Suppressor macrophage (primary cell): Measurements from ENCODE around the gene GALNS.
"Not testable (repeated sequence)": the region's sequence is repeated elsewhere in the genome, so short reads cannot be mapped to it uniquely, and the experiment has no call there.

ENCODE experiments used
- DNase-seq, 4 experiments: peaks; one replicate each; pipeline ENCODE4 v3.0.0-alpha.2; 2020 to 2022
- total RNA-seq, 17 experiments: gene quantifications; one replicate each; lab custom pipeline; 2026; ENCODE audit warnings: mixed read lengths in 6 of 17, inconsistent platforms in 3 of 17; lab: John Stamatoyannopoulos, UW

Gene GALNS, protein sequence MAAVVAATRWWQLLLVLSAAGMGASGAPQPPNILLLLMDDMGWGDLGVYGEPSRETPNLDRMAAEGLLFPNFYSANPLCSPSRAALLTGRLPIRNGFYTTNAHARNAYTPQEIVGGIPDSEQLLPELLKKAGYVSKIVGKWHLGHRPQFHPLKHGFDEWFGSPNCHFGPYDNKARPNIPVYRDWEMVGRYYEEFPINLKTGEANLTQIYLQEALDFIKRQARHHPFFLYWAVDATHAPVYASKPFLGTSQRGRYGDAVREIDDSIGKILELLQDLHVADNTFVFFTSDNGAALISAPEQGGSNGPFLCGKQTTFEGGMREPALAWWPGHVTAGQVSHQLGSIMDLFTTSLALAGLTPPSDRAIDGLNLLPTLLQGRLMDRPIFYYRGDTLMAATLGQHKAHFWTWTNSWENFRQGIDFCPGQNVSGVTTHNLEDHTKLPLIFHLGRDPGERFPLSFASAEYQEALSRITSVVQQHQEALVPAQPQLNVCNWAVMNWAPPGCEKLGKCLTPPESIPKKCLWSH
- 53.3 to 151 (median 99.6) reads per million in 17 experiments for total RNA-seq

DNA sequence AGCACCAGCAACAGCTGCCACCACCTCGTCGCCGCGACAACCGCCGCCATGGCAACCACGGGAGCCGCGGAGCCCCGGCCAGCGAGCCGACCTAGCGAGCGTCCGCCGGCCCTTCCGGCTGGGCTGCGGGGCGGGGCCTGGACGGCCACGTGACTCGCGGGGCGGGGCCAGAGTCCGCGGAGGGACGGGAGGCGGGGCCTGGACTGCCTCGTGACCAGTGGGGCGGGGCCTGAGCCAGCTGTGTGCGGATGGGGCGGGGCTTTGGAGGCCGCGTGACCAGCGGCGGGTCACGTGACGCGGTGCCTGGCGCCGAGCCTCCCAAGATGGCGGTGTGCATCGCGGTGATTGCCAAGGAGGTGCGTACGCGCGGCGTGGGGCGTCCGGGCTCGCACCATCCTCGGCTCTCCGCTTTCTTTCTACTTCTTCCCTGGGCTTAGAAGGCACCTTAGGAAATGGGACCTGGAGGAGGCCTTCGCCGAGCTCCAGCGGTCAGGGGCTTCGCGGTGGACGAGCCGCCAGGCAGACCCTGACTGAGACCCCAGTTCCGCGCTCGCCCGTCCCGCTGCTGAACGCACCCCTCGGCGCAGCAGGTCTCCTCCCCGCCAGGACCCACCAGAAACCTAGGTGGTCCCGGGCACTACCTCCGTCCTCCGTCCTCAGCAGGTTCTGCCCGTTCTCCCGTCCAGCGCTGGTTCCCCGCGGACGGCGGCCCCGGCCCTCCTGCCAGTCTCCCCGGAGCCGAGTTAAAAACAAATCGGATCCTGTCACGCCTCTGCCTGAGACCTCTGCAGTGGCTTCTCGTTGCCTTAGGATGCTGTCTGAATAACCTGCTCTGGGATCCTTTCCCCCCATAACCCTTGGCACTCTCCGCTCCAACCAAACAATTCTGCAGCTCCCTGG, at the start of gene GALNS, which contains the start of gene TRAPPC2L:
Gene GALNS, minus strand, starts transcription at position 120 of the 900 bp plus-strand sequence. Its CDS starts 70 bp downstream, at position 50.
Gene TRAPPC2L, plus strand, starts transcription at position 300 of the 900 bp plus-strand sequence. Its CDS starts 24 bp downstream, at position 324.
- DNase-seq = peak; percentile 99 to 100 (median 100)

DNA sequence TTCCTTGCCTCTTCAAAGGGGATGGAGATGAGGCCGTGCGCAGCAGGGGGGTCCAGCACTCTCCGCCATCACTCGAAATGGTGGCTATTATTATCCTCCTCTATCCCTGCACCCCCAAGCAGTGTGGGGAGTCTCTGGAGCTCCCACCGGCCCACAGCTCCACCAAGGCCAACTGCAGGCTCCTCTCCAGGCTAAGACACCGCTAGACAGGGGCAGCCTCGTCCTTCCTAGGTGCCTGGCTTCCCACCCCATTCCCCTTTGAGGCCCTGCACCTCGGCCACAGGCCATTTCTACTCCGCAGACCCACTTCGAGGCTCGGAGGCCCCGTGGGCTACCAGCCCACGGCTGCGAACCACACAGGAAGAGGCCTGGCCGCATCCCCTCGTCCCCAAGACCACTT, 49.3 kb upstream of the GALNS start:
- DNase-seq = no peak

DNA sequence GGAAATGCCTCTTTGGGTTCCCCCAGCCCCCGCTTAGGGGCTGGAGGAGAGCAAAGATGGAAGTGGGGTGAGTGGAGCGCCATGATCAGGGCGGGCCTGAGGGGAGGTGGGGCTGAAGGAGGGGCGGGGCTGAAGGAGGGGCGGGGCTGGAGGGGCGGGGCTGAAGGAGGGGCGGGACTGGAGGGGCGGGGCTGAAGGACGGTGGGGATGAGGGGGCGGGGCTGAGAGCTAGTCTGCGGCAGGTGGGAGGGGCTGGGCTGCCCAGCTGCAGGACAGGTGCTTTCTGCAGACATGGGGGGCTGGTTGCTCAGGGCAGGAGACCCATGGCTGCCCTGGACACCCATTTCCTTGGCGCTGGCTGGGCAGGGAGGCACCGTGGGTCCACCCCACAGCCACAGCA, 48.8 kb upstream of the GALNS start:
- DNase-seq = no peak

DNA sequence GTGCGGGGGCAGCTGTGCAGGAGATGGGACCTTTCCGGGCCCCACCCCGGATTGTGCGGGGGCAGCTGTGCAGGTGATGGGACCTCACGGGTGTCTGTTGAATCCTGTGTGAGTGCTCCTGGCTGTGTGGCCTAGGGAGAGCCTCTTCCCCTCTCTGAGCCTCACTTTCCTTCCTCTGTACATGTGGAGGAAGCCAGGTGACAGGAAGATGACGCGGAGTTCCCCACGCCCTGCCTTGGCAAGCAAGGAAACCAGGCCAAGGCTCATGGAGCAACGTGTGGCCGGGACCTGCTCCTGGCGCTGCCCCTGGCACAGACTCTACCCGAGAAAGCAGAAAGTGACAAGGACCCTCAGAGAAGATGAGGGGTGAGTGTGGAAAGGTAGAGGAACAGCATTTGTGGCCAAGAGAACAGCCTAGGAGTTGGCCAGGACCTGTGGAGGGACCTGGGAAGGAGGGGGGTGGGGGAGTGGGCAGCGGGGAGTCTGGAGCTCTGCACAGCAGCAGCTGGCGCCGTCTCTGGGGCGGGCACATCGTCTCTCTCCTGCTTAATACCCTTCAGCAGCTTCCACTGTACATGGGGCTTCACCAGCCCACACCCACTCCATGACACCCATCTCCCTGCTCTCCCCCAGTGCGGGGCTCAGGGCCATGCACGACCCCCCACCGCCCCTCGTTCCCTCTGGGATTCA, 48.1 kb upstream of the GALNS start:
- no peak for DNase-seq

DNA sequence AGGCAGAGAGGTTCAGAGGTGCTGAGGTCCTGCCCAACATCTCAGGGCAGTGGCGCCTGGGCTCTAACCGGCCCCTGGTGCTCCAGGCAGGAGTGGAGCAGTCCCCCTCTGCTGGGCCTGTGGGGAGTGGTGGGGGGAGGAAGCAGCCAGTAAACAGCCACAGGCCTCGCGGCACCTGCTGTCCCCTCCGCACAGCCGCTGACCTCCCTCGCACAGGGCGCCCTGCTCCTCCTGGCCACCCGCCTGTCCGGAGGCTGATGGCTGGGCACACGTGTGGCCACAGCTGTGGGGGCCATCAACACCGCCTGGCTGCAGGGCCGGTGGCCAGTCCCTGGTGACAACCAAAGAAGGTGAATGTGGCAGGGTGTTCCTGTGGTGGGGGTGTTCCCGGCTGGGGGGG, 46.5 kb upstream of the GALNS start:
- DNase-seq = no peak

DNA sequence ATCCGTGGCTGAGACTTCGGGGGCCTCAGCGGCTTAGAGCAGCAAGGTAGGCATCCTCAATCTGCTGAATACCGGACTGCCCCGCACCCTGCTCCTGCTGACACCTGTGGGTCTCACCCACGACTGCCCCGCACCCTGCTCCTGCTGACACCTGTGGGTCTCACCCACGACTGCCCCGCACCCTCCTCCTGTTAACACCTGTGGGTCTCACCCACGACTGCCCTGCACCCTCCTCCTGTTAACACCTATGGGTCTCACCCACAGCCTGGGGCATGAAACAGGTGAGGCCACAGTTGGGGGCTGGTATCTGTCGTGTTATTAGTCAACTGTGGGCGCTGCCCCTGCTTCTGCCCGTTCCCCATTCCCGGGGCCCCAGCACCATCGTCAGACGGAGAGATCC, 46.0 kb upstream of the GALNS start:
- no peak for DNase-seq

DNA sequence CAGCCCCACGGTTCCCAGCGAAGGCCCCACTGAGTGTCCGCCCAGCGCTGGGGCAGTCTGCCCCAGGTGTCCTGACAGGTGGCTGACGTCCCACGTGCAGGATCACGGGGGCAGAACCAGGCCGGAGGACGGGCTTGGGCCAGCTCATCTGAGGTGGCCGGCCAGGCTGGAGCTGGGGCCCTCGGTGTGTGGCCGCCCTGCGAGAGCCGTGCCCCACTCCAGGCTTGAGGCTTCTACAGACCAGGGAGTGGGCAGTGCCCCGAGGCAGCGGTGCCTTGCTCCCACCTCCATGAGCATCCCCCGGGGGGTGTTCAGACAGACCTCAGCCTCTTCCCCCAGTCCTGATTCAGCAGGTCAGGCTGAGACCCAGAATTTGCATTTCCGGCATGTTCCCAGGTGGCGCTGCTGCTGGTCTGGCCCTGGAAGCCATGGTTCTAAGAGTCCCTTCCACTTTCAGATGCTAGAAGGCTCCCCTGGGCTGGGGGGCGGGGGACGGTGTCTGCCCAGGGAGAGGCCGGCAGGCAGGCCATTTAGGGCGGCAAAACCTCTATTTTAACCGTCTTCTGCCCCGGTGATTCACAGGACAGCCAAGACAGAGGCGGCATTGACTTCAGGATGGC, 45.1 kb upstream of the GALNS start:
- DNase-seq = no peak

DNA sequence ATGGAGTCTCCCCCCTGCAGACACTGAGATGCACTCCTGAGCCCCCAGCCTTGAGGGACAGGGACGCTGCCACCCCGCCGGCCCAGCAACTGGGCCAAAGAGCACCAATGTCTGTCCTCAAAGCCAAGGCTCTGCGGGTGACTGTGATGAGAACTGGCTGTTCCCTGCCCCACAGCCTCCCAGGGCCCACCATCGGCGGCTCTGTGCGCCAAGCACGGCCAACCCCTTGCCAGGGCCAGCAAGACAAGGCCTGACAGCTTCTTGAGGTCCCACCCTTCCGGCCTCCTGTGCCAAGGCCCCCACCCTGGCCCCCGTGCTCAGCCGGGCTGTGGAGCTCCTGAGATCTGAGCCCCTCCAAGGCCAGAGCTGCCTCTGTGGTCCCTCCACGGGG, 43.9 kb upstream of the GALNS start:
- DNase-seq = no peak

DNA sequence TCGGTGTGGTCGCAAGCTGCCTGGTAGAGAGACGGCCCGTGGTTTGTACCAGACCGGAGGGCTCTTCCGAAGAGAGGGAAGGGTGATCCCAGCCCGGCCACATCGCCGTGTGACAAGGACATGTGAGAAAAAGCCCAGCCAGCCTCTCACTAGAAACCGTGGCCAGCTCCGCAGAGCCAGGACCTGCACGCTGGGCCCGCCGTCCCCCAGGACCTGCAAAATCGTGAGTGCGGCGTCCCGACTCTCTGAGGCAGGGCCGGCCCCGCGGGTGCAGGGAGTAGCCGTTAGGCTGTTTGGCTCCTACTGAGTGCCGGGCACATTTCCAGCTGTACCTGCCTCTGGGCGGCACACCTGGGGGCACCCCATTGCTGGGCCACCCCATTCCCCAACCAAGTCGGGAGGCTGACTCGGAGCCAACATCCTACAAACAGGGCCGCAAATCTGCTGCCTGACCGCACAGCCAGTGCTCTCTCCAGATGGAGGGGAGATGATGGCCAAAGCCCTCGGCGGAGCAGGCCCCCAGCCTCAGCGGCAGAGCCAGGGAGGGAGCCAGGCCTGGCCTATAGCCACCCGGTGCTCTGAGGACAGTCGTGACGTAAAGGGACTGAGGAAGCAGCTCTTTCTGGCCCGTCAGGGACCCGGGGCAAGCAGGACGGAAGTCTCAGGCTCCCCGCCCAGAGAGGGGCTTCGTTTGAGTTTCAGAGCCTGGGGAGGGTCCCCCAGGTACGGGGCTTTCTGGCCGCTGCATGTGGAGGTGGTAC, 43.3 kb upstream of the GALNS start:
- DNase-seq = no peak

DNA sequence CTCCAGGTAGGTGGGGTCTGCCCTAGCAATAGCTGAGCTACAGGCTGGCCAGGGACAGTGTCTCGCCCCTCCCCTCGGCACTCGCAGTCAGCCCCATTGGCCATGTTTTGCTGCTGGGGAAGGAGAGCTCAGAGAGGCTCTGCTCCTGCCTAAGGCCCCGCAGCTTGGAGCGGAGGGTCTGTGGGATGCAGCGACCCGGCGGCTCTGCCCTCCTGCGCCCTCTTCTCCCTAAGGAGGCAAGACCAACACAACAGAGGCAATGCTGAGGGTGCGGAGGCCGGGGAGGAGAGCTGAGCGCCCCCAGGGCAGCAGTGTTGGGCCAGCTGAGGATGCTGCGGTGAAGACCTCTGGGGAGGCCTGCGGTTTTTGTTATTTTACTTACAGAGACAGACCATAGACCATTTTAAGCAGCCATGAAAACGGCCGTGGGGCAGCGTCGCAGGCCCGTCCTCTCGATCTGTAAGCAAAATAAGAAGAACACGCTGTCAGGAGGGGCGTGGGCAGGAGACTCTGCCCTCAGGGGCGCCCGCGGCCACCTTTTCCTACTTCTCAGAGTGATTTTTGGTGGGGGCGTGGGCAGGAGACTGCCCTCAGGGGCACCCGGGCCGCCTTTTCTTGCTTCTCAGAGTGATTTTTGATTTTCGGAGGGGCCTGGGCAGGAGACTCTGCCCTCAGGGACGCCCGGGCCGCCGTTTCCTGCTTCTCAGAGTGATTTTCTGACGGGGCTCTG, 41.1 kb upstream of the GALNS start:
- DNase-seq = no peak

DNA sequence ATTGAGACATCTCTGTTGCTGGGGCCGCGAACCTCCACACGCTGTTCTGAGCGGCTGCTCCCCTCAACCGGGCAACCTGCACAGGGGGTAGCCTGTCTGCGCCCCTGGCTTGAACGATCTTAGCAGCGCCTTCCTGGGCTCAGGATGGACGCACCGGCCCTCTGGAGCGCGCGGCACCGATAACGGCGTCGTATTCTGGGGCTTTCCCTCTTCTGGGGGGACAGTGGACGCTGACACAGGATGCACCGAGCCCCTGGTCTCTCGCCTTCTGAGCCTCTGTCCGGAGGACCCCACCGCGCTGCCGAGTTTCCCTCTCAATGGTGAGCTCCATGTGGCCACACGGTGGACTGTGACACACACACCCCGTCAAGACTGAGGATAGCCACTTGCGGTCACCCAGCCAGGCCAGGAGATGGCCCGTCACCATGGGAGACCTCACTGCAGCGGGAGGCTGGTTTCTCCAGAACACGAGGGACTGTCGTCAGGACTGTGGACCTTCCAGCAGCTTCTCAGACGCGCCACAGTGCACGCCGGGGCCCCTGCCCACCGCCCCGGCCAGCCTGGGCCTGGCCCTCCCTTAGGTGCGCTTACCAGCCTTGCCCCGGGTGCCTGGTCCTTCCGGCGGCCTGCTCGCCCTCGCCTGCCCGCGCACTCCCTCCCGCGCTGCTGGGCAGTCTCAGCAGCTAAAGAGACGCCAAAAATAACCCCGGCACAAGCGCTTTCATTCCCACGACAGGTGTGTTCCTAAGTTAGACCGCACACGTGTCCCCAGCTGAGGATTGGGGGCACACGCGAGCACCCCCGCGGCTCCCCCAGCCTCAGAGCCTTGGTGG, 39.7 kb upstream of the GALNS start:
- DNase-seq = no peak

DNA sequence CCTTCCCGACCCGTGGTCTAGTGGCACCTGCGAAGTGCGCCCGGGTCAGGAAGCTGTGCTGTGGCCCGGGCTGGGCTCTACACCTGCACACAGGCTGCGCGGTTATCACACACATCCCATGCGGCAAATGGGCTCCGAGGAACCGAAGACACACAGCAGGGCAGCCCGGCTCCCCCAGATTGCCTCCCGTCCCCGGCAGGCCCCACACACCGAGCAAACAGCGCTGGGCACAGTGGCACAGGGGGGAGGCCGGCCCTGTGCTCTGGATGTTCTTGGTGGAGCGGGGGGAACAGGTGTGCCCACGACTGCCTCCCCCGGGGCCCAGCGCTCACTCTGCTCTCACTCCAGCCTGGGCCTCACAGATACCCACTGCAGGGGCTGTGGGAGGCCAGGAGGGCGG, 38.6 kb upstream of the GALNS start:
- DNase-seq = no peak

DNA sequence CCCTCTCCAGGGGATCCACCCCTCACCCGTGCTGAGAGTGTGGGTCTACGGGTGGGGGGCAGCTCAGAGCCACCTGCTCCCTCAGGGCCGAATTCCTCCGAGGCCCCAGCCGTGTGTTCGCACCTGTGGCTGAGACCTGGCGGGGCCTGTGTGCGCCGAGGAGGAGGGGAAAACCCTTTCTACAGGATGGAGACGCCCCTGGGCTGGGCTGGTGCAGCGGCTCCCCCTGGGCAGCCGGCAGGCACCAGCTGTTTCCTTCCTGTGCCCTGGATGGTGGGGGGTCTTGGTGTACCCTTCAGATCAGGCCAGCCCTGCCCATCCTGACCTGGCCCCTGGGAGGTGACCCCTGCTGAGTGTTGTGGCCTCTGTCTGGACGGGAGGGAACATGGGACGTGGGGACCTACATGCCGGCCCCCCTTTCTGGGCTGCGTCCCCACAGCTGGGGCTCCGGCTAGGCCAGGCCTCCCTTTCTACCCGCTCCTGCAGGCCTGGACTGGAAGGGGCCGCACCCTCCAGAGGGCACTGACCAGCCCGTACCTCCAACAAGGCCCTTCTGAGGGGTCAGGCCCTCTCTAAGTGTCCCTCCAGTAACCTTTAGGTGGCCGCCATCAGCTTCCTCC, 38.0 kb upstream of the GALNS start:
- DNase-seq = no peak

DNA sequence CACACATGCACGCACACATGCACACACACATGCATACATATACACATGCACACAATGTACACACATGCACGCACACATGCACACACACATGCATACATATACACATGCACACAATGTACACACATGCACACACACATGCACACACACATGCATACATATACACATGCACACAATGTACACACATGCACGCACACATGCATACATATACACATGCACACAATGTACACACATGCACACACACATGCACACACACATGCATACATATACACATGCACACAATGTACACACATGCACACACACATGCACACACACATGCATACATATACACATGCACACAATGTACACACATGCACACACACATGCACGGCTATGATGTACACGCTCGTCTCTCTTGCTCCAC, 37.5 kb upstream of the GALNS start:
- not testable (repeated sequence) for DNase-seq

DNA sequence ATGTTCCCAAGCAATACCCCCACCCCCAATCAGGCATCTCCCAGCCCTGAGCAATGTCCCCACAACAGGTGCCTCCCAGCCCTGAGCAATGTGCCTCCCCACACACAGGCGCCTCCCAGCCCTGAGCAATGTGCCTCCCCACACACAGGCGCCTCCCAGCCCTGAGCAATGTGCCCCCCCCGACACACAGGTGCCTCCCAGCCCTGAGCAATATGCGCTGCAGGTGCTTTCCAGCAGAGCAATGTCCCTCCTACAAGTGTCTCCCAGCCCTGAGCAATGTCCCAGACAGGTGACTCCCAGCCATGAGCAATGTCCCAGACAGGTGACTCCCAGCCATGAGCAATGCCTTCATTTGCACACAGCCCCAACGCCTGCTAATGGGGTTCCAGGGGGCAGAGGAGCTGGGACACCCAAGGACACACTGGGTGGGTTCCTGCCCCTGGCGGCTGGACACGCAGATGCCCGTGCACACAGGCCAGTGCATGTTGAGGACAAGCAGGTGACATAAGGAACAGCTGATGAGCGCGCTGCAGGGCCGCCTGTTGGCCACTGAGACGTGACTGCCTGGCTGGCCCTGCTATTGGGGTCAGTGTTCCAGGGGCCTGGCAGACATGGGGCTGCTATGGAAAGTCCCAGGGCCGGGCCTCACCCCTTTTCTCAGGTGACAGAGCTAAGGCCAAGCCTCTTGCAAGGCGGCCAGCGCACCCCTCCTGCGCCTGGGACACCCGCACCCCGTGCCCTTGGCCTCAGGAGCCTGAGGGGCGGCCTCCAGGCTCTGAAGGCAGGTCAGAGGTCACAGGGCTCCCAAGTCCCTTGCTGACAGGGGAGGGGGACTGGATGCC, 36.6 kb upstream of the GALNS start:
- DNase-seq = no peak

DNA sequence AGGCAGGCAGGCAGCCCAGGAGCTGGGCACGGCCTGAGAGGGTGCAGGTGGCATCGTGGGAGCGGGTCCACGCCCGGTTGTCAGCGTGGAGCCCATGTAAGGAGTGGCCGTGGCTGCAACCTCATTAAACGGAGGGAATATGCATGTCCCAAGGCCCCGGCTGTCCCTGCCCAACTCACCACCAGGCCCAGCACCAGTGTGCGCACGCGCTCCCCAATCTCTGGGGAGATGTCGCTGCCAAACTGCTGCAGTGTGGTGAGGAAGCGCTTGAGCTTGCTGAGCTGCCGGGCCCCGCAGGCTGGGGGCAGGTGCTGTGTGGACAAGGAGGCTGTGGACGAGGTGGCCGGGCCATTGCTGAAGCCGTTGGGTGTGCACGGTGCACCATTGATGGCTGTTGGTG, 35.3 kb upstream of the GALNS start:
- no peak for DNase-seq

DNA sequence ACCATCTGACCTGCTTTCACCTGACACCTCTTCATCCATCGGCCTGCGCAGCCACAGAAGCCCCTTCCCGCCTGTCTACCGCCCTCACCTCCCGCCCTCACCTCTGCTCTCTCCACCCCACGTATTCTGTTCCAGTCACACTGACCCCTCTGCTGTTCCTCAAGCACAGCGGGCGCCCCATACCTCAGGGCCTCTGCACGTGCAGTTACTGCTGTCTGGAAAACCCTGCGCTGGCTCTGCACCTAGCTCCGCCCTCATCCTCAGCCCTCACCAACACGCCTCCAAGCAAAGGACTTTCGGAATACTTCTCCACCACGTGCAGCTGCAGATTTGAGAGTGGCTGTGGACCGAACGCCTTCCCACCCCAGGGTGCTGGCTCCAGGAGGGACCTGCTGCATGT, 34.3 kb upstream of the GALNS start:
- DNase-seq = no peak

DNA sequence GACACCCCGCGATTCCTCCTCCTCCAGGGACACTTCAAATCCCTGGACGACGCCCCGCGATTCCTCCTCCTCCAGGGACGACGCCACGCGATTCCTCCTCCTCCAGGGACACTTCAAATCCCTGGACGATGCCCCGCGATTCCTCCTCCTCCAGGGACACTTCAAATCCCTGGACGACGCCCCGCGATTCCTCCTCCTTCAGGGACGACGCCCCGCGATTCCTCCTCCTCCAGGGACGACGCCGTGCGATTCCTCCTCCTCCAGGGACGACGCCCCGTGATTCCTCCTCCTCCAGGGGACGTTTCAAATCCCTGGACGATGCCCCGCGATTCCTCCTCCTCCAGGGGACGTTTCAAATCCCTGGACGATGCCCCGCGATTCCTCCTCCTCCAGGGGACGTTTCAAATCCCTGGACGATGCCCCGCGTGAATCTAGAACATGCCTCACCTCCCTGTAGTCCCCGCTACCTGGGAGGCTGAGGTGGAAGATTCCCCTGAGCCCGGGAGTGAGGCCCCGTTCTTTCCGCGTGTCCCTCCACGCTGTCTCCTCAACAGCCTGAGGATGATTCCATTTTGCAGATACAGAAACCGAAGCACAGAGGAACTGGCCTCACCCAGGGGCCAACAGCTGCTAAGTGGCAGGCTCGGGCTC, 33.1 kb upstream of the GALNS start:
- DNase-seq = not testable (repeated sequence)
